HG03378 (cell line): Measurements from ENCODE around the gene SGMS1.

Experiments
- ATAC-seq: cut with Tn5 transposase; IDR thresholded peaks from one replicate; pipeline ENCODE4 v1.9.1; 2021; ENCODE audit warnings: mild to moderate bottlenecking, moderate library complexity; ENCODE audit not compliant: unreplicated experiment

Gene SGMS1

DNA sequence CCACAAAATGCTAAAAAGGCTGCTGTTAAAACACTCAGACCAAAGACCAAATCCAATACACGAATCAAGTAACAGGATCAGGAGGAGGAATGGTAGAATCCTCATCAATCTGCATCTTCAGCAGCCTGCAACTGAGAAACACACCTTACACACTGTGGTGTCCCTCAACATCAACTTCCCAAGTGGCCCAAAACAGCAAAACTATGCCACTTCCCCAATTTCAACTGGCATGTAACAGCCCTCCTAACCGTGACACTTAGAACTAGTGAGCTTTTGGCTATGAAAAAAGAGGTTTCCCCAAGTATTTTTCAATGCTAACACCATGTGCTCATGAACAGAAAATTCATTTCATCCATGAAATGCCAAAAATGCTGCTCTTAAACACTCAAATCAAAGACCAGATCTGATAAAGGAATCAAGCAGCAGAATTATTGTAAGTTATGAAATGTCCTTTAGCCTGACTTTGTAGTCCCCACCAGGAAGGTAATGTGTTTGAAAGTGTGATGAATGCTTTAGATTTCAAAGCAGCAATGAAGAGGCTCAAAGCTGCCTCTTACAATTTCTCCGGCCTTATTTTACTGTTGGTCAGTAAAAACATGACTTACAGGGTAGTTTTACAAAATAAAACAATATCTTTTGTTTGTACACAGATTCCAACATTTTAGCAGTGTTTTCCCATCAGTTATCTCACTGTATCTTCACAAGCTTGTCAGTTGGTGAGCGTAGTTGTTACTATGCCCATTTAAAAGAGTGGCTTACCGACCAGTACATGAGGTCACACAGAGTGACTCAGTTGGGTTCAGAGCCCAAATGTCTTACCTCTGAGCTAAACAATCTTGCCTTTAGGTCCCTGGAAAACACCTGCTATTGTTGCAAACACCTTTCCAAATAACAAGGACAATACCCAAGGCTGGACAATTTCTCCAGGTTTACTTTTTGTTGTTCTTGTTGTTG is 306.8 kb downstream of the SGMS1 start:
- ATAC-seq = no peak

DNA sequence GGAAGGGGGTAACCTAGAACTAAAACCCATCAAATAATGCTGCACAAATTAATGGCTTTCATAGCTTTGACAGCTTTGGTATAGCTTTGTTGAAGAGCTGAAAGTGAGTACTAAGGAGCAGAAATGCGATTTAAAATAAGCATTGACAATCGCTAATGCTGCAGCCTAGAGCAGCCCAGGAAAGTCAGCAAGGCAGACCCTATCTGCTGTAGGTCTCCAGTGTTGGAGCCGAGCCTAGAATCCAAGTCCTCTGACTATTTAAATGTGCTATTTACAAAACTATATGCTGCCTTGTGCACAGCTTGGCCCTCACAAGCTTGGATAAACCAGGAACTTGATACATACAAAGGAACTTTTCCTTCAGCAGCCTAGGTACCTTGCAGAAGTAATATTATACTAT is 307.6 kb downstream of the SGMS1 start:
- no peak for ATAC-seq

DNA sequence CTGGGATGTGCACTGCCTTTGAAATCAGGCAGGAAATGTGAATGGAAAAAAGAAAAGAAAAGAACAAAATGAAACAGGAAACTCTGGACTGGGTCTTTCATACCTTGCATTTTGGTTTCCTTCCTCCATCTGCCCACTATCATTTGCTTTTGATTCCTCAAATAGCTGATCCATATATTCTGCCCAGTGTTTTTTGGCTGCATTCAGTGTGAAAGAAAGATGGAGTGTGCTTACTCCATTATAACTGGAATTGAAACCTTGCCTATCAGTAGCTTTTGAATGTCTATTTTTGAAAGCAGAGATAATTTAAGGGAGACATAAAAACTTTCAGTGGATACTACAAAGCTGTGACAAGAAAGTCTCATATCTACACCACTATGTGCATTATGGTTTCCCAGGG is 308.3 kb downstream of the SGMS1 start:
- no peak for ATAC-seq

GRCh38 chr10:50314169-50315071 is 309.3 kb downstream of the SGMS1 start:
- no peak for ATAC-seq

DNA sequence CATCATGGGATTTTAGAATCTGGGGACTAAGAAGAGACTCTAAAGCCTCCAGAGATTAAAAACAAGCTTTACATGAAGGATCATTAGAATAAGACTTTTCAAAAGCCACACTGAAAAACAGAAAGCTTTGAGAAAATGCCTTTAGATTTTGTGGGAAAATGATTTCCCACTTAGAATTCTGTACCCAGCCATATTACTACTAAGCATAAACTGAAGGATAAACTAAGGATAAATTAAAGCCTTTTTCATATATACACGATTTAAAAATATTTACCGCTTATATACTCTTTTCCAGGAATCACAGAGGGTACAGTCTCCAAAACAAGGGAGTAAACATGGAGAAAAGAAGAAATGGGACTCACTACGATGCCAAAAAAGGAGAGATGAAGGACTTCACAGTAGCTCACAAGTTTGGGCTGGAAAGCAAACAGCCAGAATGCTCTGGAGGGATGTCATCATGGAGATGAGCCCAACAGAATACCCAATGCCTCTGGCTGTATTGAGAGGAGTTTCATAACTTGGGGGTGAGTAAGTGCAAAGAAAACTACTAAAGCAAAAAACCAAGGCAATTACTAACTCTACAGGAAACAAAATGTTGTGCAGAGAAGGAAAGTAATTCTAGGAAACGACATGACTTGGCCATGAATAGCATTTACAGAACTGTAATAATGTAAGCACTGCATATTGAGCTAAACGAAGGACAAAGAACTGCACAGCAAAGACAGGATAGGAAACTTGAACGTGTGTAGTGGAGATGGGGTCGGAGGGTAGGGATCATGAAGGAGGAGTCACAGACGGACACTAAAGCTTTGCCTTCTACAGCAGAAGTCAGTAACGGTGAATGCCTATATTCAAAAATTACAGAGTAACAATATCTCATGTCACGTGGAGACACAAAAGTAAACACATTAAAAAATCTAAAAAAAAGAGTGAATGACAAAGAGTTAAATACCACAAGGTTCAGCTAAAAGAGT is 311.0 kb downstream of the SGMS1 start:
- ATAC-seq = no peak

- peak; percentile 67 for ATAC-seq
These were observed 313.1 kb downstream of the SGMS1 start for GRCh38 chr10:50310560-50311174.

DNA sequence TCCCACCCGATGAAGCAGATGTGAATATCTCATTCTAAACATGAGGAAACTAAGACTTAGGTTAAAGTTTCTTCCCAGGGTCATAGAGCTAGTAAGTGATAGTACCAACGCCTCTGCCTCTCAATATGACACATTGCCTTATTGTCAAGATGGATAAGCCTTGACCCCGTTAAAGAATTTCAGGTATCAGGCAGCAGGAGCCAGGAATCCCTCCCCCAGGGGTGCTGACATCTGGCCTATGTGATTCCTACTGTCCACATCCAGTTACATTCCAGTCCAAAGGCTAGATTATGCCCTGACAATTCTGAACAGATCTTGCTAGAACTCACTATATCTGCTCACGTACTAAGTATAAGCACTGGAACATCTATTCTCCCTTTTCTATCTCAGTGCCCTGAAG is 314.4 kb downstream of the SGMS1 start:
- no peak for ATAC-seq

DNA sequence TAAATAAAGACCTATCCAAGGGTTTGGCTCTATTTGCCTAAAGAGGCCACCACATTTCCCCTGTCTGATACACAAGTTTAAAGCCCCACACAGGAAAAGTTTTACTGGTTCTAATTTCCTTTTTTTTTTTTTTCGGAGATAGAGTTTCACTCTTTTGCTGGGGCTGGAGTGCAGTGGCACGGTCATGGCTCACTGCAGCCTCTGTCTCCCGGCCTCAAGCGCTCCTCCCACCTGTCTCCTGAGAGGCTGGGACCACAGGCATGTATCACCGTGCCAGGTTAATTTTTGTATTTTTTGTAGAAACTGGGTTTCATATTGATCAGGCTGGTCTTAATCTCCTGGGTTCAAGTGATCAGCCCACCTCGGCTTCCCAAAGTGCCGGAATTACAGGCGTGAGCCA is 319.1 kb downstream of the SGMS1 start:
- ATAC-seq = no peak

DNA sequence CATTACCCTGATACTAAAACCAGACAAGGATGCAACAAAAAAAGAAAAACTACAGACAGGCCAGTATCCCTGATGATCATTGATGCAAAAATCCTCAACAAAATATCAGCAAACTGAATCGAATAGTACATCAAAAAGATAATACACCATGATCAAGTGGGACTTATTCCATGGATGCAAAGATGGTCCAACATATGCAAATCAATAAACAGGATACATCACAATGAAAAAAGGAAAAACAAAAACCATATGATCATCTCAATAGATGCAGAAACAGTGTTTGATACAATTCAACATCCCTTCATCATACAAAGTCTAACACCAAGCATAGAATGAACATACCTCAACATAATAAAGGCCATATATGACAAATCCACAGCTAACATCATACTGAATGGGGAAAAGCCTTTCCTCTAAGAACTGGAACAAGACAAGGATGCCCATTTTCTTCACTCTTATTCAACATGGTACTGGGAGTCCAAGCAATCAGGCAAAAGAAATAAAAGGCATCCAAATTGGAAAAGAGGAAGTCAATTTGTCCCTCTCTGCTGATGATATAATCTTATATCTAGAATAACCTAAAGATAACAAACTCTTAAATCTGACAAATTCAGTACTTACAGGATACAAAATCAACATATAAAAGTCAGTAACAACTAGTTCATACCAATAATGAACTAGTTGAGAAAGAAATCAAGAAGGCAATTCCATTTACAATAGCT is 323.6 kb downstream of the SGMS1 start:
- ATAC-seq = no peak

DNA sequence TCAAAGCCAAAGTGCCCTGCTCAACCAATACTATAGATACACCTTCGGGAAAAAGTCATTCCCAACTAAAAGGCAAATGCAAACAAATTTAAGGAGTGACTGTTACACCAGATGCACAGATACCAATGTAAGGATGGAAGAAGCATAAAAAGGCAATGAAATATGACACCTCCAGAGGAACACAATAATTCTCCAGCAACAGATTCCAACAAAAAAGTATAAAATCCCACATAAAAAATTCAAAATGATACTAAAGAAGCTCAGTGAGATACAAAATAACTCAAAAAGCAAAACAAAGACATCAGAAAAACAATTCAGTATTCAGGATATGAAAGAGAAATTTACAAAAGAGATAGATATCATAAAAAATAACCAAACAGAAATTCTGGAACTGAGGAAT is 328.4 kb downstream of the SGMS1 start:
- no peak for ATAC-seq

- ATAC-seq = no peak
These were observed 329.2 kb downstream of the SGMS1 start for GRCh38 chr10:50294582-50294981.

DNA sequence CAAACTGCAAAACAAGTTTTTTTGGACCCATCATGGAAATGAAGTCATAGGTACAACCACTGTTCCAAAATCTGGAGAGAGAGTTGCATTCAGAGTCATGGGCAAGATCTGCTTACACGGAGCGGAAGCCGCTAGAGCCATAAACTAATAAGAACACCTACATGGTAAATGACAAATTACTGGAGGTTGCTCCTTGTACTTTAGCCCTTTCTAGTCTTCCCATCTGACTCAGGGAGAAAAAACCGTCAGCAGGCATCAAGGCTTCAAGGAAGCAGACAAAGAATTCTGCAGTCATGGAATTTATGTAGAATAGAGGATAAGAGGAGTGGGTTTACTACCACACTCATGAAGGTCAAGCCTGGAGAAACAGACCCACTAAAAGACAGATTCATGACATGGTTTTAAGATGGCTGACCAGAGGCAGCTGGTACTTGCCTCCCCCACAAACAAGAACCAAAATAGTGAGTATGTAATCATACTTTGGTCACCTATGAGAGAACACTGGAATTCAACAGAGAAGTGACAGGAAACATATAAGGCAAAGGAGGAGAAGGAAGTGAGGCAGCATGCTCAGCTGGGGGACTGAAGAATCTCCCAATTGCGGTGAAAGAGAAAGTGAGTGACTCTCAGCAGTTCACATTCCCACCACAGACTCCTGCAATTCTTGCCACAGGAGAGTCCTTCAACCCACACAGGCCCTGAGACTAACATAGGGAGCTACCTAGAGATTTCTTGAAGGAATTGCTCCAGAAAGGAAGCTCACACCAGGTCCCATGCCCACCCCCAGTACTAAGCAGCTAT is 330.0 kb downstream of the SGMS1 start:
- ATAC-seq = no peak

- ATAC-seq = no peak
These were observed 332.4 kb downstream of the SGMS1 start for GRCh38 chr10:50291261-50291850.

DNA sequence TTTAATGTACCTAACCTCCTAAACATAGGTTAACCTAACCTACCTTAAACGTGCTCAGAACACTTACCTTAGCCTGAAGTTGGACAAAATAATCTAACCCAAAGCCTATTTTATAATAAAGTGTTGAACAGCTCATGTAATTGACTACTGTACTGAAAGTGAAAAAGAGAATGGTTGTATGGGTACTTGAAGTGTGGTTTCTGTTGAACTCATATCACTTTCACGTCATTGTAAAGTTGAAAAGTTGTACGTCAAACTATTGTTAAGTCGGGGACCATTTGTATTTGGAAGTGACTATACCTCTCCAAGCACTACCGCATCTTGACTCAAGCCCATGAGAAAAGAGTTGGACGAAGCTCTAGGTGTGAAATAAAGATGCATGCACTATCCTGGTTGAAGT is 334.6 kb downstream of the SGMS1 start:
- no peak for ATAC-seq

GRCh38 chr10:50286996-50287803 is 336.6 kb downstream of the SGMS1 start:
- ATAC-seq = no peak

DNA sequence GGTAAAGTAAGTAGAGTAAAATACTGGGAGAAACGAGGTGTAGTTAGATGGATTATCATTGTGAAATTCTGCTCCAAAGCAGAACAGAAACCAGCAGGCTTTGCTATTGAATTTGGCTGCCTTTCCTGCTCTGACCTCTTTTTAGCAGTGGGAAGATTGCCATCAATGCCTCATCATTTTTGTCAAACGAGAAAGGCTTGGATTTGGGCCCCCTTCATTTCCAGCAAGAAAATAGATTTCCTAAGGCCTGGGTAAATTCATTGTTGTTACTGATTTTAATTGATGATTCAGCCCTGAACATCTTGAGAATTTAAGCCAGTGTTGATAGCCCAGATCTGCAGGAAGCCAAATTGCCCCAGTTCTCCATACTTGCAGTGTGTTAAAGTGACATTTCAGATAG is 337.2 kb downstream of the SGMS1 start:
- ATAC-seq = no peak

- ATAC-seq = no peak
These were observed 341.7 kb downstream of the SGMS1 start for GRCh38 chr10:50281967-50282522.
